Upper lobe of left lung (tissue), 6 donors: ENCODE results near the gene VAV2. TPM values are rescaled to one million over a fixed set of nuclear protein-coding genes. Genes with fewer than 3 reads are reported as not detected.
A peak's percentile ranks its signal among the peaks of the same experiment; 100 is the strongest.

Source experiments
- ATAC-seq, 2 donors: fragments of 200-7000 bp; cut with Tn5 transposase; one replicate each; pipeline ENCODE4 v1.9.1; 2022; ENCODE audit warnings: mild to moderate bottlenecking in 2 of 2, moderate library complexity in 2 of 2; ENCODE audit not compliant: low FRiP score in 2 of 2
- DNase-seq, 2 donors: peaks; one replicate each; pipeline ENCODE4 v3.0.0-alpha.2; 2019 to 2020
- H3K27ac ChIP-seq, 4 donors: fragments of 200-600 bp; sonication (generic); one replicate each; pipeline ENCODE4 v1.5.1; 2016 to 2019
- H3K27me3 ChIP-seq, 4 donors: fragments of 200-600 bp; sonication (generic); one replicate each; pipeline ENCODE4 v1.5.1; 2017 to 2019
- H3K36me3 ChIP-seq, 4 donors: fragments of 200-600 bp; sonication (generic); one replicate each; pipeline ENCODE4 v1.5.1; 2016 to 2019
- H3K4me1 ChIP-seq, 4 donors: fragments of 200-600 bp; sonication (generic); one replicate each; pipeline ENCODE4 v1.5.1; 2018 to 2019
- H3K4me3 ChIP-seq, 4 donors: fragments of 200-600 bp; sonication (generic); one replicate each; pipeline ENCODE4 v1.5.1; 2017 to 2019; ENCODE audit warnings: mild to moderate bottlenecking in 2 of 4, moderate library complexity in 1 of 4
- H3K9me3 ChIP-seq, 4 donors: fragments of 200-600 bp; sonication (generic); one replicate each; pipeline ENCODE4 v1.5.1; 2018 to 2019
- CTCF ChIP-seq, 6 experiments: fragments of 450-650 bp in 4 of 6; fragments of 200-600 bp in 2 of 6; sonication (generic) in 2 of 6; IDR thresholded peaks; one replicate each; pipeline ENCODE4 v1.5.1; 2016 to 2019; ENCODE audit warnings: antibody characterized with exemption in 6 of 6
- EP300 ChIP-seq, 4 donors: sonication (generic); formaldehyde crosslinking; IDR thresholded peaks; one replicate each; pipeline ENCODE4 v1.5.1; 2017; ENCODE audit warnings: antibody characterized with exemption in 4 of 4, control low read depth in 2 of 4
- POLR2A ChIP-seq, 4 donors: fragments of 450-650 bp; IDR thresholded peaks; one replicate each; pipeline ENCODE4 v1.5.1; 2016 to 2017; ENCODE audit warnings: antibody characterized with exemption in 4 of 4, mild to moderate bottlenecking in 2 of 4
- POLR2AphosphoS5 ChIP-seq, 2 donors: sonication (generic); formaldehyde crosslinking; IDR thresholded peaks; one replicate each; pipeline ENCODE4 v1.5.1; 2017; ENCODE audit warnings: antibody characterized with exemption in 2 of 2
- WGBS, 2 donors: methylation state at CpG; one replicate each; pipeline ENCODE4 v1.1.5; 2017 to 2018; 5-methylcytosine and 5-hydroxymethylcytosine counted together
- total RNA-seq, 6 donors: library from RNA; depleted of rRNA in 4 of 6; stranded (reverse); fragments of >200 nt in 4 of 6; gene quantifications; one replicate each; pipeline versions ENCODE4 v1.1.0 to v1.2.1, GENCODE V29; 2016 to 2021
- donor health status: DM: no; HTN: no; CAD: no; lungs with moderate emphysema.
- donor health status: DM: no; HTN: yes; CAD: no; lungs with severe emphysema.

Gene VAV2
- total RNA-seq, 6 donors from 2014 or later = 12.0 to 38.8 (median 22.0) TPM

- peaks cover 4 to 17% (median 14%) of the 10 kb centered on the region in 4 donors for H3K4me1 ChIP-seq
- H3K27me3 ChIP-seq = no peaks in the 10 kb centered on the region
- H3K27ac ChIP-seq = no peak overlapping the region
- 84 to 92% methylated on average over 3 to 17 of the region's 17 CpGs for WGBS, 2 donors
- ATAC-seq = no peak
- no peak for TF ChIP-seq CTCF (IDR thresholded peaks at IDR 0.05)
- TF ChIP-seq EP300 (IDR thresholded peaks at IDR 0.05) = no peak
- no peak for TF ChIP-seq POLR2A (IDR thresholded peaks at IDR 0.05)
- TF ChIP-seq POLR2AphosphoS5 (IDR thresholded peaks at IDR 0.05) = no peak
- peak in 1 of 2 donors; percentile 50 for DNase-seq
- H3K4me3 ChIP-seq = no peak overlapping the region
- no peaks in the 10 kb centered on the region for H3K36me3 ChIP-seq
- H3K9me3 ChIP-seq = no peaks in the 10 kb centered on the region
Measured at GRCh38 chr9:133739408-133740280, 252.5 kb downstream of the VAV2 start.

GRCh38 chr9:133738640-133739225 is 253.4 kb downstream of the VAV2 start:
- Histone ChIP-seq H3K27me3 (no peaks in the 10 kb centered on the region), H3K4me3 (peak overlapping the region in 2 of 4 donors; percentile 48 to 49), H3K27ac (peak overlapping the region in 1 of 4 donors; percentile 0), H3K9me3 (no peaks in the 10 kb centered on the region), H3K4me1 (peaks cover 4 to 17% (median 14%) of the 10 kb centered on the region in 4 donors), H3K36me3 (no peaks in the 10 kb centered on the region)
- ATAC-seq (no peak), DNase-seq (no peak)
- TF ChIP-seq EP300 (IDR thresholded peaks at IDR 0.05) (no peak), POLR2A (IDR thresholded peaks at IDR 0.05) (no peak), CTCF (IDR thresholded peaks at IDR 0.05) (no peak), POLR2AphosphoS5 (IDR thresholded peaks at IDR 0.05) (no peak)
- WGBS, 2 donors = 71 to 86% methylated on average over 5 to 13 of the region's 13 CpGs

- WGBS, 2 donors = 23 to 37% methylated on average over 3 to 24 of the region's 25 CpGs
- ATAC-seq (peak; percentile 67 to 78), DNase-seq (peak in 1 of 2 donors; percentile 89)
- Histone ChIP-seq H3K27ac (peak within 1 kb of the TSS in 1 of 4 donors; percentile 0), H3K4me1 (peaks cover 4 to 17% (median 14%) of the 10 kb centered on the region in 4 donors), H3K9me3 (no peaks in the 10 kb centered on the region), H3K36me3 (no peaks in the 10 kb centered on the region), H3K4me3 (peak within 1 kb of the TSS in 3 of 4 donors; percentile 32 to 49 (median 48)), H3K27me3 (no peaks in the 10 kb centered on the region)
- TF ChIP-seq EP300 (IDR thresholded peaks at IDR 0.05) = no peak
- no peak for TF ChIP-seq CTCF (IDR thresholded peaks at IDR 0.05)
- peak in 1 of 4 donors; percentile 7 for TF ChIP-seq POLR2A (IDR thresholded peaks at IDR 0.05)
Measured at GRCh38 chr9:133737774-133738639, 254.1 kb downstream of the VAV2 start, which contains the start of gene SARDH. Gene SARDH (minus strand): TSS chr9:133738352. CDS start chr9:133734173, 4,179 bp downstream.

GRCh38 chr9:133737071-133737773 is 254.9 kb downstream of the VAV2 start:
- no peaks in the 10 kb centered on the region for H3K27me3 ChIP-seq
- no peak for ATAC-seq
- H3K9me3 ChIP-seq = no peaks in the 10 kb centered on the region
- TF ChIP-seq POLR2A (IDR thresholded peaks at IDR 0.05) (no peak), EP300 (IDR thresholded peaks at IDR 0.05) (no peak), POLR2AphosphoS5 (IDR thresholded peaks at IDR 0.05) (no peak), CTCF (IDR thresholded peaks at IDR 0.05) (no peak)
- peak overlapping the region in 3 of 4 donors; percentile 32 to 49 (median 48) for H3K4me3 ChIP-seq
- no peak overlapping the region for H3K27ac ChIP-seq
- peaks cover 4 to 17% (median 14%) of the 10 kb centered on the region in 4 donors for H3K4me1 ChIP-seq
- H3K36me3 ChIP-seq = no peaks in the 10 kb centered on the region
- 37 to 54% methylated on average over 4 to 14 of the region's 15 CpGs for WGBS, 2 donors
- DNase-seq = peak in 1 of 2 donors; percentile 81
